IMR-90 (cell line): Measurements from ENCODE around the gene RPL12. TPM values are rescaled to one million over a fixed set of nuclear protein-coding genes. Genes with fewer than 3 reads are reported as not detected.

Experiments used
- ATAC-seq: fragments of 200-7000 bp; cut with Tn5 transposase; 2 replicates; pipeline ENCODE4 v1.9.1; 2020; ENCODE audit warnings: low read depth, mild to moderate bottlenecking, moderate library complexity
- BruUV-seq: library from RNA; stranded (reverse); fragments of 400-500 nt; replicated peaks from 2 replicates; lab custom pipeline; 2021; lab: Mats Ljungman, UMichigan
- CTCF ChIA-PET: fragments of 300-600 bp; formaldehyde crosslinking; extraction: SDS; loops from one replicate; lab custom pipeline; 2021; ENCODE audit warnings: antibody characterized with exemption; lab: Yijun Ruan, JAX
- POLR2A ChIA-PET: fragments of 300-600 bp; sonication (Branson Sonifier 250); formaldehyde crosslinking; loops from one replicate; lab custom pipeline; 2022; ENCODE audit warnings: antibody characterized with exemption; ENCODE audit not compliant: unreplicated experiment; lab: Charles Lee
- DNase-seq: peaks from one replicate; pipeline ENCODE4 v3.0.0; 2013
- H2AFZ ChIP-seq: replicated peaks from 2 replicates; pipeline ENCODE3; 2013; ENCODE audit warnings: low read length, mild to moderate bottlenecking; ENCODE audit not compliant: poor library complexity
- H2AK5ac ChIP-seq: 2 replicates; pipeline ENCODE4 v1.6.1; 2013; ENCODE audit warnings: low read depth, low read length, inconsistent platforms
- H2AK9ac ChIP-seq: replicated peaks from 2 replicates; pipeline ENCODE3; 2013; ENCODE audit warnings: mild to moderate bottlenecking, low read depth, low read length, moderate library complexity; ENCODE audit not compliant: poor library complexity
- H2BK120ac ChIP-seq: 2 replicates; pipeline ENCODE4 v1.6.1; 2013; ENCODE audit warnings: low read depth, low read length, inconsistent platforms
- H2BK15ac ChIP-seq: 3 replicates; pipeline ENCODE4 v1.6.1; 2013; ENCODE audit warnings: low read depth, low read length, inconsistent platforms
- H2BK20ac ChIP-seq: 2 replicates; pipeline ENCODE4 v1.6.1; 2013; ENCODE audit warnings: low read depth, mild to moderate bottlenecking, inconsistent platforms, low read length, moderate library complexity
- H2BK5ac ChIP-seq: 2 replicates; pipeline ENCODE4 v1.6.1; 2013; ENCODE audit warnings: mild to moderate bottlenecking, low read depth, low read length, inconsistent platforms; ENCODE audit not compliant: poor library complexity, severe bottlenecking
- H3K14ac ChIP-seq: replicated peaks from 2 replicates; pipeline ENCODE4 v1.6.1; 2013; ENCODE audit warnings: low read depth, low read length, inconsistent platforms
- H3K18ac ChIP-seq: 2 replicates; pipeline ENCODE4 v1.6.1; 2013; ENCODE audit warnings: low read depth, low read length, control low read depth
- H3K23ac ChIP-seq: 2 replicates; pipeline ENCODE4 v1.6.1; 2013; ENCODE audit warnings: low read depth, low read length, inconsistent platforms
- H3K27ac ChIP-seq: 2 replicates; pipeline ENCODE4 v1.5.1; 2013; ENCODE audit warnings: mild to moderate bottlenecking, control low read depth, low read length; ENCODE audit not compliant: insufficient read depth
- H3K27me3 ChIP-seq: 2 replicates; pipeline ENCODE4 v1.6.1; 2013; ENCODE audit warnings: low read length; ENCODE audit not compliant: control insufficient read depth, insufficient read depth
- H3K36me3 ChIP-seq: 2 replicates; pipeline ENCODE4 v1.6.1; 2013; ENCODE audit warnings: low read length, mixed read lengths; ENCODE audit not compliant: control insufficient read depth, insufficient read depth
- H3K4ac ChIP-seq: 2 replicates; pipeline ENCODE4 v1.6.1; 2013; ENCODE audit warnings: low read depth, low read length, inconsistent platforms
- H3K4me1 ChIP-seq: 2 replicates; pipeline ENCODE4 v1.6.1; 2013; ENCODE audit warnings: low read length, mixed read lengths; ENCODE audit not compliant: control insufficient read depth, insufficient read depth
- H3K4me2 ChIP-seq: 2 replicates; pipeline ENCODE4 v1.6.1; 2013; ENCODE audit warnings: low read depth, mild to moderate bottlenecking, control low read depth, low read length, moderate library complexity
- H3K4me3 ChIP-seq: 2 replicates; pipeline ENCODE4 v1.5.1; 2013; ENCODE audit warnings: low read depth, mild to moderate bottlenecking, control low read depth, low read length, moderate library complexity; ENCODE audit not compliant: insufficient read depth
- H3K56ac ChIP-seq: 2 replicates; pipeline ENCODE4 v1.6.1; 2013; ENCODE audit warnings: low read length, inconsistent platforms; ENCODE audit not compliant: insufficient read depth; ENCODE audit errors: extremely low read depth
- H3K79me1 ChIP-seq, 2 experiments: 2 replicates each; pipeline ENCODE4 v1.6.1; 2013; ENCODE audit warnings: low read length in 2 of 2, inconsistent platforms in 1 of 2, low read depth in 1 of 2
- H3K9ac ChIP-seq: 2 replicates; pipeline ENCODE4 v1.6.1; 2013; ENCODE audit warnings: low read depth, low read length, control low read depth
- H3K9me1 ChIP-seq: 2 replicates; pipeline ENCODE4 v1.6.1; 2013; ENCODE audit warnings: low read length, inconsistent platforms; ENCODE audit not compliant: insufficient read depth
- H3K9me3 ChIP-seq: 2 replicates; pipeline ENCODE4 v1.6.1; 2013; ENCODE audit warnings: low read length; ENCODE audit not compliant: control insufficient read depth, insufficient read depth
- H4K20me1 ChIP-seq: 2 replicates; pipeline ENCODE4 v1.6.1; 2013; ENCODE audit warnings: low read length, inconsistent platforms; ENCODE audit not compliant: insufficient read depth
- H4K5ac ChIP-seq: 2 replicates; pipeline ENCODE4 v1.6.1; 2013; ENCODE audit warnings: mild to moderate bottlenecking, low read depth, low read length, control low read depth
- H4K8ac ChIP-seq, 2 experiments: 2 replicates each; pipeline ENCODE4 v1.6.1; 2013; ENCODE audit warnings: low read depth in 2 of 2, low read length in 2 of 2, control low read depth in 1 of 2, inconsistent platforms in 1 of 2
- H4K91ac ChIP-seq: 2 replicates; pipeline ENCODE4 v1.6.1; 2013; ENCODE audit warnings: low read depth, low read length, inconsistent platforms; ENCODE audit not compliant: insufficient read depth
- BHLHE40 ChIP-seq: fragments of 150-350 bp; IDR thresholded peaks from 2 replicates; pipeline ENCODE4 v1.6.1; 2016; ENCODE audit warnings: mild to moderate bottlenecking, low read depth, low read length
- CEBPB ChIP-seq: IDR thresholded peaks from 2 replicates; pipeline ENCODE4 v1.6.1; 2012; ENCODE audit warnings: low read depth, low read length, improper control_type of control experiment
- CHD1 ChIP-seq: IDR thresholded peaks from 2 replicates; pipeline ENCODE4 v1.6.1; 2012; ENCODE audit warnings: low read depth, low read length, improper control_type of control experiment
- ELK1 ChIP-seq: fragments of 150-350 bp; IDR thresholded peaks from 2 replicates; pipeline ENCODE4 v1.6.1; 2016; ENCODE audit warnings: low read depth, mild to moderate bottlenecking, low read length, moderate library complexity, borderline replicate concordance
- FOS ChIP-seq: fragments of 150-350 bp; IDR thresholded peaks from 2 replicates; pipeline ENCODE4 v1.6.1; 2016; ENCODE audit warnings: low read depth, low read length
- MAFK ChIP-seq: IDR thresholded peaks from 2 replicates; pipeline ENCODE4 v1.6.1; 2012; ENCODE audit warnings: low read depth, low read length, improper control_type of control experiment
- MAZ ChIP-seq: IDR thresholded peaks from 2 replicates; pipeline ENCODE4 v1.6.1; 2012; ENCODE audit warnings: low read depth, mild to moderate bottlenecking, low read length, improper control_type of control experiment, moderate library complexity, borderline replicate concordance
- MXI1 ChIP-seq: IDR thresholded peaks from 2 replicates; pipeline ENCODE4 v1.6.1; 2012; ENCODE audit warnings: low read depth, mild to moderate bottlenecking, low read length, moderate library complexity, borderline replicate concordance
- NFE2L2 ChIP-seq: fragments of 150-350 bp; IDR thresholded peaks from 2 replicates; pipeline ENCODE4 v1.6.1; 2016; ENCODE audit warnings: low read depth, mild to moderate bottlenecking, low read length
- POLR2A ChIP-seq: IDR thresholded peaks from 2 replicates; pipeline ENCODE4 v1.6.1; 2012; ENCODE audit warnings: mild to moderate bottlenecking, low read depth, low read length
- RFX5 ChIP-seq: IDR thresholded peaks from 2 replicates; pipeline ENCODE4 v1.8.0; 2012; ENCODE audit warnings: low read depth, mild to moderate bottlenecking, low read length, moderate library complexity
- SMC3 ChIP-seq: fragments of 150-350 bp; IDR thresholded peaks from 2 replicates; pipeline ENCODE4 v1.6.1; 2016; ENCODE audit warnings: low read depth, mild to moderate bottlenecking, antibody characterized with exemption, low read length, moderate library complexity
- WGBS, 2 experiments: methylation state at CpG; one replicate each; pipeline versions ENCODE4 v1.1.5 to v1.1.7; 2013; ENCODE audit warnings: missing lambda C conversion rate in 2 of 2; ENCODE audit not compliant: insufficient read length in 1 of 2; ENCODE audit errors: extremely low coverage in 2 of 2; 5-methylcytosine and 5-hydroxymethylcytosine counted together
- dilution Hi-C: fragments of 300-500 bp; cut with HindIII; formaldehyde crosslinking; loops from one replicate; pipeline ENCODE4 v1.14.3; 2018; ENCODE audit warnings: low sequenced_read_pairs; ENCODE audit not compliant: unreplicated experiment
- in situ Hi-C: fragments of 300-500 bp; cut with MboI; formaldehyde crosslinking; loops from 3 replicates; pipeline ENCODE4 v1.14.3; 2019; ENCODE audit warnings: low sequenced_read_pairs, inconsistent platforms, mixed read lengths
- intact Hi-C: fragments of 100-400 bp; cut with micrococcal nuclease; formaldehyde crosslinking; loops from 2 replicates; pipeline ENCODE4 v1.10.0; 2022
- polyA plus RNA-seq, 3 experiments: library from polyadenylated mRNA; depleted of rRNA; stranded (reverse); fragments of >200 nt; gene quantifications; 2 replicates each; pipeline ENCODE4 v1.2.3, GENCODE V29; 2012; ENCODE audit warnings: low replicate concordance in 1 of 3
- total RNA-seq: library from RNA; depleted of rRNA; stranded (reverse); fragments of >200 nt; gene quantifications from 2 replicates; pipeline ENCODE4 v1.2.3, GENCODE V29; 2012
- TF ChIP-seq, protein P1 (sequence below): fragments of 150-350 bp; IDR thresholded peaks from 2 replicates; pipeline ENCODE4 v1.6.1; 2017; ENCODE audit warnings: mild to moderate bottlenecking, antibody characterized with exemption, low read length, low read depth

The RPL12 gene
- total and polyA plus RNA-seq, 2 of the 4 experiments (the other 2 are of a cell fraction): 1,864 to 2,379 TPM

DNA sequence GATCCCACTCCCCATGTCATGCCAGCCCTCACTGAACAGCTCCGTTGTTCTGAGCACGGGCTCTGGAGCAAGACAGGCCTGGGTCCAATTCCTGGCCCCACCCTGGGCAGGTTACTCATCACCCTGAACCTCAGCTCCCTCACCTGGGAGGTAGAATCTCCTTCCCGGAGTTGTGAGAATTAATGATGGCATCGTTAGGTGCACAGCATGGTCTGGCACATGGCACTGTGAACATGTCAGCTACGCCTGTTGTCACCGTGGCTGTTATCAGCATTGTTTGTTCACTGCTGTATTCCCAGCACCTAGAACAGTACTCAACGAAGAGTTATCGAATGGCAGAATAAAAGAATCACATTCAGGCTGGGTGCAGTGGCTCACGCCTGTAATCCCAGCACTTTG is 43.1 kb upstream of the RPL12 start:
- Histone ChIP-seq H4K8ac (peak overlapping the region in 1 of 2 experiments; percentile 44; a peak in 1 of 4 replicates), H2BK120ac (no peak overlapping the region), H3K27me3 (no peaks in the 10 kb centered on the region), H3K79me1 (peaks cover 2 to 28% of the 10 kb centered on the region in 2 experiments; a peak in 1 of 4 replicates), H2AK9ac (peak overlapping the region; percentile 15), H3K9me3 (no peaks in the 10 kb centered on the region), H4K5ac (no peak overlapping the region), H3K9ac (no peak overlapping the region), H3K4me3 (no peak overlapping the region), H3K36me3 (peaks cover 55% of the 10 kb centered on the region), H3K18ac (no peak overlapping the region), H2BK15ac (no peak overlapping the region), H3K4me2 (no peak overlapping the region), H3K23ac (no peak overlapping the region), H2AK5ac (no peak overlapping the region), H2AFZ (no peak overlapping the region), H2BK5ac (no peak overlapping the region), H4K20me1 (peaks cover 7% of the 10 kb centered on the region), H3K4ac (no peak overlapping the region), H3K56ac (no peak overlapping the region), H3K27ac (no peak overlapping the region), H3K4me1 (peaks cover 14% of the 10 kb centered on the region), H3K14ac (no peak overlapping the region), H3K9me1 (peaks cover 7% of the 10 kb centered on the region; the same call in 1 of the 2 replicates), H4K91ac (no peak overlapping the region), H2BK20ac (no peak overlapping the region)
- no peak for DNase-seq
- in situ Hi-C loops (no loop called here), intact Hi-C loops (no loop called here), dilution Hi-C loops (no loop called here)
- ChIA-PET POLR2A (no interaction called here), CTCF (no interaction called here)
- no TSS peak for BruUV-seq
- TF ChIP-seq MAZ (no peak), RFX5 (no peak), MXI1 (no peak), FOS (no peak), SMC3 (no peak), BHLHE40 (no peak), ELK1 (no peak), CEBPB (no peak), POLR2A (no peak), NFE2L2 (no peak), CHD1 (no peak), MAFK (no peak)
- TF ChIP-seq, protein P1, sequence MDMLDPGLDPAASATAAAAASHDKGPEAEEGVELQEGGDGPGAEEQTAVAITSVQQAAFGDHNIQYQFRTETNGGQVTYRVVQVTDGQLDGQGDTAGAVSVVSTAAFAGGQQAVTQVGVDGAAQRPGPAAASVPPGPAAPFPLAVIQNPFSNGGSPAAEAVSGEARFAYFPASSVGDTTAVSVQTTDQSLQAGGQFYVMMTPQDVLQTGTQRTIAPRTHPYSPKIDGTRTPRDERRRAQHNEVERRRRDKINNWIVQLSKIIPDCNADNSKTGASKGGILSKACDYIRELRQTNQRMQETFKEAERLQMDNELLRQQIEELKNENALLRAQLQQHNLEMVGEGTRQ: no peak
- no peak for ATAC-seq
- WGBS, 2 experiments: 88% methylated on average over 4 of the region's 9 CpGs; no CpG with 5 or more reads in 1 of the 2 experiments
